ENCODE measurements around the gene JPH3. TPM values are rescaled to one million over a fixed set of nuclear protein-coding genes. Genes with fewer than 3 reads are reported as not detected.

The JPH3 gene
- total and polyA plus RNA-seq, 10 donors = 0.03 TPM; not detected in 9

GRCh38 chr16:87610026-87610425, 7.7 kb downstream of the JPH3 start:
- Histone ChIP-seq H3K27ac (no peak overlapping the region), H3K4me3 (no peak overlapping the region), H3K9me3 (no peaks in the 10 kb centered on the region), H3K36me3 (no peaks in the 10 kb centered on the region), H3K4me1 (no peaks in the 10 kb centered on the region), H3K27me3 (replicated peaks in 1 of 7) (peaks cover 0 to 62% (median 15%) of the 10 kb centered on the region in 7 donors)
- TF ChIP-seq POLR2A (IDR thresholded peaks at IDR 0.05) (no peak), POLR2AphosphoS5 (IDR thresholded peaks at IDR 0.05) (no peak), CTCF (IDR thresholded peaks at IDR 0.05 in 8 of 11, conservative IDR thresholded peaks at IDR 0.05 in 3 of 11) (no peak)
- intact Hi-C loops (cut with DNase I; ENCODE audit: low total_unique reads) = no loop called here
- WGBS, 5 donors = 82 to 85% (median 84%) methylated on average over 9 of the region's 9 CpGs
- no peak for DNase-seq

GRCh38 chr16:87611456-87611855, 9.1 kb downstream of the JPH3 start:
- DNase-seq = no peak
- no peak for TF ChIP-seq CTCF (IDR thresholded peaks at IDR 0.05 in 8 of 11, conservative IDR thresholded peaks at IDR 0.05 in 3 of 11)
- no peak for TF ChIP-seq POLR2A (IDR thresholded peaks at IDR 0.05)
- TF ChIP-seq POLR2AphosphoS5 (IDR thresholded peaks at IDR 0.05) = no peak
- Histone ChIP-seq H3K9me3 (no peaks in the 10 kb centered on the region), H3K4me1 (no peaks in the 10 kb centered on the region), H3K27ac (no peak overlapping the region), H3K27me3 (replicated peaks in 1 of 7) (peaks cover 0 to 57% (median 5%) of the 10 kb centered on the region in 7 donors), H3K4me3 (no peak overlapping the region), H3K36me3 (no peaks in the 10 kb centered on the region)
- 83 to 87% (median 85%) methylated on average over 6 of the region's 6 CpGs for WGBS, 5 donors
- intact Hi-C loops (cut with DNase I; ENCODE audit: low total_unique reads) = no loop called here

GRCh38 chr16:87613961-87614360, 11.7 kb downstream of the JPH3 start:
- TF ChIP-seq CTCF (IDR thresholded peaks at IDR 0.05 in 8 of 11, conservative IDR thresholded peaks at IDR 0.05 in 3 of 11) (no peak), POLR2AphosphoS5 (IDR thresholded peaks at IDR 0.05) (no peak), POLR2A (IDR thresholded peaks at IDR 0.05) (no peak)
- Histone ChIP-seq H3K4me3 (no peak overlapping the region), H3K27me3 (replicated peaks in 1 of 7) (peaks cover 0 to 57% (median 11%) of the 10 kb centered on the region in 7 donors), H3K4me1 (no peaks in the 10 kb centered on the region), H3K36me3 (no peaks in the 10 kb centered on the region), H3K27ac (no peak overlapping the region), H3K9me3 (no peaks in the 10 kb centered on the region)
- intact Hi-C loops (cut with DNase I; ENCODE audit: low total_unique reads) = no loop called here
- WGBS, 5 donors = 78 to 94% (median 85%) methylated on average over 6 to 10 of the region's 10 CpGs
- DNase-seq = no peak

- no peak for TF ChIP-seq CTCF (IDR thresholded peaks at IDR 0.05 in 8 of 11, conservative IDR thresholded peaks at IDR 0.05 in 3 of 11)
- no peak for TF ChIP-seq POLR2AphosphoS5 (IDR thresholded peaks at IDR 0.05)
- no peak for TF ChIP-seq POLR2A (IDR thresholded peaks at IDR 0.05)
- no peak for DNase-seq
- H3K27ac ChIP-seq = no peak overlapping the region
- WGBS, 5 donors = 73 to 82% (median 78%) methylated on average over 15 to 19 of the region's 19 CpGs
- H3K4me3 ChIP-seq = no peak overlapping the region
- no peaks in the 10 kb centered on the region for H3K36me3 ChIP-seq
- H3K27me3 ChIP-seq (replicated peaks in 1 of 7) = peaks cover 0 to 65% (median 20%) of the 10 kb centered on the region in 7 donors
- no peaks in the 10 kb centered on the region for H3K4me1 ChIP-seq
- no peaks in the 10 kb centered on the region for H3K9me3 ChIP-seq
- intact Hi-C loops (cut with DNase I; ENCODE audit: low total_unique reads) = no loop called here
Observed at GRCh38 chr16:87615621-87616041, 13.3 kb downstream of the JPH3 start.
